PC-3 (cell line): ENCODE measurements around the gene NPNT. TPM values are rescaled to one million over a fixed set of nuclear protein-coding genes. Genes with fewer than 3 reads are reported as not detected.

ENCODE experiments used
- ATAC-seq: fragments of 200-7000 bp; cut with Tn5 transposase; 2 replicates; pipeline ENCODE4 v1.9.1; 2020; ENCODE audit warnings: mild to moderate bottlenecking, moderate library complexity
- BruUV-seq: library from RNA; stranded (reverse); fragments of 400-500 nt; replicated peaks from 2 replicates; lab custom pipeline; 2021; lab: Mats Ljungman, UMichigan
- CTCF ChIA-PET: fragments of 300-600 bp; sonication (Branson Sonifier 250); formaldehyde crosslinking; loops from one replicate; lab custom pipeline; 2022; ENCODE audit warnings: antibody characterized with exemption; lab: Charles Lee
- POLR2A ChIA-PET: fragments of 300-600 bp; sonication (Branson Sonifier 250); formaldehyde crosslinking; loops from one replicate; lab custom pipeline; 2022; ENCODE audit warnings: antibody characterized with exemption; ENCODE audit not compliant: unreplicated experiment; lab: Charles Lee
- DNase-seq: peaks from one replicate; pipeline ENCODE4 v3.0.0-alpha.2; 2015
- H2AFZ ChIP-seq: fragments of 300-600 bp; sonication (generic); 2 replicates; pipeline ENCODE4 v1.6.0; 2016; ENCODE audit warnings: antibody characterized with exemption, low read length
- H3F3A ChIP-seq: fragments of 300-600 bp; sonication (generic); one replicate; pipeline ENCODE4 v1.6.0; 2017; ENCODE audit warnings: antibody characterized with exemption, low read length, control low read depth, mild to moderate bottlenecking; ENCODE audit not compliant: unreplicated experiment
- H3K27ac ChIP-seq: fragments of 300-600 bp; sonication (generic); 2 replicates; pipeline ENCODE4 v1.5.1; 2016; ENCODE audit warnings: mild to moderate bottlenecking, low read length
- H3K27me3 ChIP-seq: fragments of 300-600 bp; sonication (generic); 2 replicates; pipeline ENCODE4 v1.6.1; 2016; ENCODE audit warnings: low read length, mixed read lengths
- H3K36me3 ChIP-seq: fragments of 300-600 bp; sonication (generic); 2 replicates; pipeline ENCODE4 v1.6.1; 2016; ENCODE audit warnings: low read depth, mixed run types, low read length, mixed read lengths
- H3K4me1 ChIP-seq: fragments of 300-600 bp; sonication (generic); 2 replicates; pipeline ENCODE4 v1.5.1; 2016; ENCODE audit warnings: low read length; ENCODE audit not compliant: insufficient read depth
- H3K4me2 ChIP-seq: fragments of 300-600 bp; sonication (generic); 2 replicates; pipeline ENCODE4 v1.6.0; 2016; ENCODE audit warnings: low read length
- H3K4me3 ChIP-seq: fragments of 300-600 bp; sonication (generic); 2 replicates; pipeline ENCODE4 v1.5.1; 2016; ENCODE audit warnings: mild to moderate bottlenecking, low read length, mixed read lengths
- H3K79me2 ChIP-seq: fragments of 300-600 bp; sonication (generic); 2 replicates; pipeline ENCODE4 v1.6.1; 2017; ENCODE audit warnings: low read length, mixed read lengths
- H3K9ac ChIP-seq: fragments of 300-600 bp; sonication (generic); 2 replicates; pipeline ENCODE4 v1.6.0; 2016; ENCODE audit warnings: mild to moderate bottlenecking, low read length
- H3K9me2 ChIP-seq: fragments of 300-600 bp; sonication (generic); replicated peaks from 2 replicates; pipeline ENCODE4 v1.6.1; 2016; ENCODE audit warnings: mixed run types, low read length, mixed read lengths
- H3K9me3 ChIP-seq: fragments of 300-600 bp; sonication (generic); 2 replicates; pipeline ENCODE4 v1.6.1; 2016; ENCODE audit warnings: low read length, mixed read lengths
- H4K20me1 ChIP-seq: fragments of 300-600 bp; sonication (generic); 2 replicates; pipeline ENCODE4 v1.6.1; 2016; ENCODE audit warnings: low read length, mixed read lengths
- EZH2 ChIP-seq: fragments of 300-600 bp; sonication (generic); IDR thresholded peaks from one replicate; pipeline ENCODE4 v1.6.1; 2017; ENCODE audit warnings: antibody characterized with exemption, mild to moderate bottlenecking, low read length; ENCODE audit not compliant: unreplicated experiment
- EZH2phosphoT487 ChIP-seq: fragments of 300-600 bp; sonication (generic); IDR thresholded peaks from 2 replicates; pipeline ENCODE4 v1.6.1; 2018; ENCODE audit warnings: mild to moderate bottlenecking, antibody characterized with exemption, low read length, borderline replicate concordance
- intact Hi-C: fragments of 100-400 bp; cut with micrococcal nuclease; formaldehyde crosslinking; loops from 2 replicates; pipeline ENCODE4 v1.9.0; 2023
- total RNA-seq: library from RNA; depleted of rRNA; stranded (reverse); fragments of >200 nt; gene quantifications from 2 replicates; pipeline ENCODE4 v1.2.3, GENCODE V29; 2014
- TF ChIP-seq, protein P1 (sequence below): fragments of 300-600 bp; sonication (generic); conservative IDR thresholded peaks from 2 replicates; pipeline ENCODE4 v1.5.1; 2017; ENCODE audit warnings: antibody characterized with exemption, low read depth, mild to moderate bottlenecking, low read length

Gene NPNT
- total RNA-seq, 1 experiment from 2014 or later = 29.7 TPM

DNA sequence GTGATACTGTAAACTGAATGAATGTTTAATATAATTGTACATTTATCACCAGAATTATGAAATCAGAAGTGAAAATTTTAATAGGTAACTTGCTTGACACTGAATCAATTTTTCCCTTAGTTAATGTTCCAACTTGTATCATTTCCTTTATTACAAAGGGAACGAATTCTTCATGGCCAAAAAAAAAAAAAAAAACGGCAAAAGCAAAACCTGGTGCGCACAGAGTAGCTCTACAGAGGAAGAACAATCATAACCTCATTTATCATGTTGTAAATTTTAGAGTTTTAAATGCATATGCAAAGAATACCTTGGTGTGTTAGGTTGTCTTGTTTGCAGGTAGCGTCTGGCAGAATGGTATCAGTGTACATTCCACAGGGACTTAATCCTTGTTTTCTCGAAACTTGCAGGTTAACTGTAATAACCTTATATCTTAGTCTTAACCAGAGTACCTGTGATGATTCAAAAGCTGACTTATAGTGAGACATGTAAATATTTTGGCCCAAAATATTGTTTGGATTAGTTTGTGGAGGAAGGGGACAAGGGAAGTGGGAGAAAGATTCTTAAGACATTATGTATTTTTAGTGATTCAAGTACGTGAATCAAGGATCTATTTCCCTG, 70.0 kb downstream of the NPNT start:
- TF ChIP-seq EZH2 (no peak), EZH2phosphoT487 (no peak)
- TF ChIP-seq, protein P1, sequence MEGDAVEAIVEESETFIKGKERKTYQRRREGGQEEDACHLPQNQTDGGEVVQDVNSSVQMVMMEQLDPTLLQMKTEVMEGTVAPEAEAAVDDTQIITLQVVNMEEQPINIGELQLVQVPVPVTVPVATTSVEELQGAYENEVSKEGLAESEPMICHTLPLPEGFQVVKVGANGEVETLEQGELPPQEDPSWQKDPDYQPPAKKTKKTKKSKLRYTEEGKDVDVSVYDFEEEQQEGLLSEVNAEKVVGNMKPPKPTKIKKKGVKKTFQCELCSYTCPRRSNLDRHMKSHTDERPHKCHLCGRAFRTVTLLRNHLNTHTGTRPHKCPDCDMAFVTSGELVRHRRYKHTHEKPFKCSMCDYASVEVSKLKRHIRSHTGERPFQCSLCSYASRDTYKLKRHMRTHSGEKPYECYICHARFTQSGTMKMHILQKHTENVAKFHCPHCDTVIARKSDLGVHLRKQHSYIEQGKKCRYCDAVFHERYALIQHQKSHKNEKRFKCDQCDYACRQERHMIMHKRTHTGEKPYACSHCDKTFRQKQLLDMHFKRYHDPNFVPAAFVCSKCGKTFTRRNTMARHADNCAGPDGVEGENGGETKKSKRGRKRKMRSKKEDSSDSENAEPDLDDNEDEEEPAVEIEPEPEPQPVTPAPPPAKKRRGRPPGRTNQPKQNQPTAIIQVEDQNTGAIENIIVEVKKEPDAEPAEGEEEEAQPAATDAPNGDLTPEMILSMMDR = no peak
- peak overlapping the region; percentile 23; the same call in 1 of the 2 replicates for H2AFZ ChIP-seq
- 0 out of 2 replicates have a peak overlapping the region, but pooled peaks have one; percentile 12 for H3K9ac ChIP-seq
- no peaks in the 10 kb centered on the region for H3K9me2 ChIP-seq
- H3K27ac ChIP-seq = peak overlapping the region; percentile 75
- no TSS peak for BruUV-seq
- H3K4me1 ChIP-seq = peaks cover 37% of the 10 kb centered on the region
- H3K79me2 ChIP-seq = no peaks in the 10 kb centered on the region
- DNase-seq = peak; percentile 72
- H3K9me3 ChIP-seq = no peaks in the 10 kb centered on the region
- POLR2A ChIA-PET = no interaction called here
- ATAC-seq = peak; percentile 69
- H3K27me3 ChIP-seq = no peaks in the 10 kb centered on the region
- H3K36me3 ChIP-seq = no peaks in the 10 kb centered on the region; the same call in 1 of the 2 replicates
- peak overlapping the region; percentile 41 for H3K4me3 ChIP-seq
- CTCF ChIA-PET = interaction anchor here (0.6 kb wide), 1 partner anchor 251 kb away, joined by 5 read pairs; no protein-coding TSS in a partner anchor
- H4K20me1 ChIP-seq = no peaks in the 10 kb centered on the region
- H3F3A ChIP-seq = peaks cover 6% of the 10 kb centered on the region
- peak overlapping the region; percentile 78 for H3K4me2 ChIP-seq
- intact Hi-C loops = no loop called here

DNA sequence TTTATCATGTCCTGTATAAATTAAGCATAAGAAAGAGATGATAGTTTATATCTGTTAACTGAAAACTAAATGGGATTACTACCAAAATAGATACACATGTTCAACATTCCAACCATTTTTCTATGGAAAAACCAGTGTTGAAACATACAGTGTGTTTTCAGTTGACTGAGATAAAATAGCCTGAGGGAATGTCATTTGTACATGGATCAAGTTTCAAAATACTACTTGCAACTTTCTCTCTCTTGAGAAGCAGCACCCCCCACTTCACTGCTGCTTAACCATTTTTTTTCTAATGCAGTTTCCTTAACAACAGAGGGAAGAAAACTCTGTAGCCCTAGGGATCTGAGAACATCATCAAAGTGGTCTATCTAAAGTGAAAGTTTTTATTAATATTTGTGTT, 70.8 kb downstream of the NPNT start:
- peak overlapping the region; percentile 75 for H3K27ac ChIP-seq
- ATAC-seq = peak; percentile 77

More for the DNA sequence above, 70.8 kb downstream of the NPNT start:
- no TSS peak for BruUV-seq
- Histone ChIP-seq H3K9me2 (no peaks in the 10 kb centered on the region), H3K9me3 (no peaks in the 10 kb centered on the region), H3K27me3 (no peaks in the 10 kb centered on the region), H3K9ac (no peak overlapping the region), H3K4me3 (peak overlapping the region; percentile 41; the same call in 1 of the 2 replicates), H3K4me2 (peak overlapping the region; percentile 78), H3F3A (peaks cover 6% of the 10 kb centered on the region), H4K20me1 (no peaks in the 10 kb centered on the region), H3K4me1 (peaks cover 37% of the 10 kb centered on the region), H3K36me3 (no peaks in the 10 kb centered on the region; the same call in 1 of the 2 replicates), H2AFZ (0 out of 2 replicates have a peak overlapping the region, but pooled peaks have one; percentile 23), H3K79me2 (no peaks in the 10 kb centered on the region)
- DNase-seq = peak; percentile 74
- POLR2A ChIA-PET = no interaction called here
- intact Hi-C loops = no loop called here
- TF ChIP-seq, protein P1 = no peak
- TF ChIP-seq EZH2phosphoT487 = no peak
- TF ChIP-seq EZH2 = no peak
- CTCF ChIA-PET = no interaction called here
